DMS 273 treated with DMSO at 0.1 percent for 48 hours (cell line): ENCODE measurements around the gene CDKN1B.

ENCODE experiments used
- DNase-seq: peaks from one replicate; lab custom pipeline; 2025; lab: John Stamatoyannopoulos, UW

CDKN1B gene

DNA sequence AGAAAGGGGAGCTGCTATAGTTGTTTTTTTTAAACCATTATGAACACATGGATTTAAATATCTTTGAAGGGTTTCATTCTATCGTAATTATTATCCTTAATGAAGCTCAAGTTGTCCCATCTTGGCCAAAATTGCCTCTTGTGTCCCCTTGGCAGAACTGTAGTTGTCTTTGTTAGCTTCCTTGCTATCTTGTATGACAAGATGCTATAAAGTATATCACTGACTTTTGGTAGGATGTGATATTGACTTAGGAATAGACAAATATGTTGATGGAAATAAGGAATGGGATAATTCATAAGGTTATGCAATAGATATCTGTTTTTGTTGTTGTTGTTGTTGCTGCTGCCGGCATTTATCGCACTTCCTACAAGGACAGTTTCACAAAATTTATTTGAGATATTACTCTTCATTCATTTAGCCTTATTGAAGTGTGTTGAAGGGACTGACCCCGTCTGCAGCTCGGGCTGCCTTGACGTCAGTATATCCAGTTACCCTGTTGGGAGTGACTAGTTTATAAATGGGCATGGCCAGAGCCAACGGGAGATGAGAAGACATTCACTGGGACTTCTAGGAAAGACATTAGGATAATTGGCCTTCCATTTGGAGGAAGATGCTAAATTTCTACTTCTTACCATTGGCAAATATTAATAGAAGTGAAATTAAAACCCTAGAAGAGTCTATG is 42.2 kb downstream of the CDKN1B start:
- no peak for DNase-seq

DNA sequence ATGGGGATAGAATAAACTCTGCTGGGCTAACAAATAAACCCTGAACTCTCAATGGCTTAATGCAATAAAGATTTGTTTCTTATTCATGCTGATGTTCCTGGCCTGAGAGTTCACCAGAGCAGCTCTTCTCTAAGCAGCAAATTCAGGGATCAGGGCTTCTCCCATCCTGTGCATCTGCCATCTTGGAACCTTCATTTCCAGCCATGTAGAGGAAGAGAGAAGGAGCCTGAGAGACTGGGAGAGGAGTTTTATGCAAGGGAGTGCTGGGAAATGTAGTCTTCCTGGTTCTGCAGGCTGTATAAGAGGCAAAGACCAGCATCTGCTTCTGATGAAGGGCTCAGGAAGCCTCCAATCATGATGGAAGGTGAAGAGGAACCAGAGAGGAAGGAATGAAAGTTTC is 47.7 kb downstream of the CDKN1B start:
- no peak for DNase-seq

DNA sequence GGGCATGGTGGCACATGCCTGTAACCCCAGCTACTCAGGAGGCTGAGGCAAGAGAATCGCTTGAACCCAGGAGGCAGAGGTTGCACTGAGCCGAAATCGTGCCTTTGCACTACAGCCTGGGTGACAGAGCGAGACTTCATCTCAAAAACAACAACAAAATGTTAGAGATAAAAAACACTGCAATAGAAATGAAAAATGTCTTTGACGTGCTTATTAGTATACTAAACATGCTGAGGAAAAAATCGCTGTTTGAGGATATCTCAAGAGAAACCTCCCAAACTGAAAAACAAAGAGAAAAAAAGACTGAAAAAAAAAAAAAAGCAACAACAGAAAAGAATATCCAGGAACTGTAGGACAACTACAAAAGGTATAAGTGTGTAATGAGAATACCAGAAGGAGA is 53.1 kb downstream of the CDKN1B start:
- no peak for DNase-seq
